HS-27A (cell line): Measurements from ENCODE around the gene AP5S1.

Experiments used
- DNase-seq: peaks from one replicate; pipeline ENCODE4 v3.0.0-alpha.2; 2012; ENCODE audit warnings: low read depth, missing footprints

Gene AP5S1

GRCh38 chr20:3846378-3846739 lies 26.0 kb downstream of the AP5S1 start:
- no peak for DNase-seq

- DNase-seq = peak; percentile 40
Observed at GRCh38 chr20:3846740-3847428, 26.5 kb downstream of the AP5S1 start, which contains the start of gene MAVS. Gene MAVS (plus strand): TSS chr20:3846834. CDS start chr20:3854625, 7,791 bp downstream.

GRCh38 chr20:3847429-3847940 lies 27.1 kb downstream of the AP5S1 start:
- no peak for DNase-seq

- DNase-seq = no peak
Observed at GRCh38 chr20:3848565-3848964, 28.2 kb downstream of the AP5S1 start.

- DNase-seq = no peak
Observed at GRCh38 chr20:3854462-3854871, 34.1 kb downstream of the AP5S1 start.

- DNase-seq = no peak
Observed at GRCh38 chr20:3857405-3857804, 37.1 kb downstream of the AP5S1 start.

GRCh38 chr20:3858689-3859088 lies 38.3 kb downstream of the AP5S1 start:
- DNase-seq = no peak

- DNase-seq = no peak
Observed at GRCh38 chr20:3861191-3861590, 40.8 kb downstream of the AP5S1 start.

- no peak for DNase-seq
Observed at GRCh38 chr20:3862333-3862732, 42.0 kb downstream of the AP5S1 start.

- no peak for DNase-seq
Observed at GRCh38 chr20:3863317-3863716, 43.0 kb downstream of the AP5S1 start.

GRCh38 chr20:3864518-3864917 lies 44.2 kb downstream of the AP5S1 start:
- DNase-seq = no peak

- no peak for DNase-seq
Observed at GRCh38 chr20:3865152-3865886, 45.0 kb downstream of the AP5S1 start.

GRCh38 chr20:3865887-3866407 lies 45.6 kb downstream of the AP5S1 start:
- no peak for DNase-seq

- no peak for DNase-seq
Observed at GRCh38 chr20:3866464-3866863, 46.1 kb downstream of the AP5S1 start.

GRCh38 chr20:3867802-3868201 lies 47.5 kb downstream of the AP5S1 start:
- DNase-seq = no peak

GRCh38 chr20:3869839-3870634 lies 49.7 kb downstream of the AP5S1 start:
- DNase-seq = no peak

- no peak for DNase-seq
Observed at GRCh38 chr20:3871550-3872265, 51.4 kb downstream of the AP5S1 start.

GRCh38 chr20:3873507-3873906 lies 53.2 kb downstream of the AP5S1 start:
- DNase-seq = no peak

GRCh38 chr20:3874194-3874844 lies 54.0 kb downstream of the AP5S1 start:
- DNase-seq = no peak

- no peak for DNase-seq
Observed at GRCh38 chr20:3875378-3875974, 55.1 kb downstream of the AP5S1 start.

- DNase-seq = no peak
Observed at GRCh38 chr20:3876000-3876399, 55.7 kb downstream of the AP5S1 start.
